RWPE1 (cell line): Measurements from ENCODE around the gene LNX2.

Experiments
- CTCF ChIA-PET: fragments of 350-600 bp; sonication (Branson Sonifier 250); formaldehyde crosslinking; extraction: SDS; loops from one replicate; lab custom pipeline; 2021; lab: Yijun Ruan, JAX
- POLR2A ChIA-PET: fragments of 400-600 bp; formaldehyde crosslinking; extraction: SDS; loops from one replicate; lab custom pipeline; 2020; ENCODE audit warnings: antibody characterized with exemption; ENCODE audit not compliant: low non-redundant PET; lab: Yijun Ruan, JAX
- DNase-seq: peaks from one replicate; pipeline ENCODE4 v3.0.0; 2012; ENCODE audit warnings: low spot score
- H3K27ac ChIP-seq: fragments of 450-650 bp; 2 replicates; pipeline ENCODE4 v1.5.1; 2017
- TF ChIP-seq, protein P1 (sequence below): fragments of 450-650 bp; conservative IDR thresholded peaks from 2 replicates; pipeline ENCODE4 v1.5.1; 2017; ENCODE audit warnings: low read depth, mild to moderate bottlenecking

The LNX2 gene

GRCh38 chr13:27654816-27655215 lies 34.5 kb upstream of the LNX2 start:
- no peak for DNase-seq
- no peak overlapping the region for H3K27ac ChIP-seq
- ChIA-PET POLR2A (no interaction called here), CTCF (interaction anchor here (0.7 kb wide), 1 partner anchor 98 kb away, joined by 3 read pairs; no protein-coding TSS in a partner anchor)
- TF ChIP-seq, protein P1, sequence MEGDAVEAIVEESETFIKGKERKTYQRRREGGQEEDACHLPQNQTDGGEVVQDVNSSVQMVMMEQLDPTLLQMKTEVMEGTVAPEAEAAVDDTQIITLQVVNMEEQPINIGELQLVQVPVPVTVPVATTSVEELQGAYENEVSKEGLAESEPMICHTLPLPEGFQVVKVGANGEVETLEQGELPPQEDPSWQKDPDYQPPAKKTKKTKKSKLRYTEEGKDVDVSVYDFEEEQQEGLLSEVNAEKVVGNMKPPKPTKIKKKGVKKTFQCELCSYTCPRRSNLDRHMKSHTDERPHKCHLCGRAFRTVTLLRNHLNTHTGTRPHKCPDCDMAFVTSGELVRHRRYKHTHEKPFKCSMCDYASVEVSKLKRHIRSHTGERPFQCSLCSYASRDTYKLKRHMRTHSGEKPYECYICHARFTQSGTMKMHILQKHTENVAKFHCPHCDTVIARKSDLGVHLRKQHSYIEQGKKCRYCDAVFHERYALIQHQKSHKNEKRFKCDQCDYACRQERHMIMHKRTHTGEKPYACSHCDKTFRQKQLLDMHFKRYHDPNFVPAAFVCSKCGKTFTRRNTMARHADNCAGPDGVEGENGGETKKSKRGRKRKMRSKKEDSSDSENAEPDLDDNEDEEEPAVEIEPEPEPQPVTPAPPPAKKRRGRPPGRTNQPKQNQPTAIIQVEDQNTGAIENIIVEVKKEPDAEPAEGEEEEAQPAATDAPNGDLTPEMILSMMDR, result no peak

GRCh38 chr13:27654059-27654458 lies 33.7 kb upstream of the LNX2 start:
- H3K27ac ChIP-seq, result no peak overlapping the region
- ChIA-PET POLR2A (no interaction called here), CTCF (no interaction called here)
- TF ChIP-seq, protein P1, result no peak
- no peak for DNase-seq

GRCh38 chr13:27650312-27650711 lies 30.0 kb upstream of the LNX2 start:
- TF ChIP-seq, protein P1, result no peak
- CTCF ChIA-PET, result no interaction called here
- H3K27ac ChIP-seq, result no peak overlapping the region
- no peak for DNase-seq
- POLR2A ChIA-PET, result no interaction called here

DNA sequence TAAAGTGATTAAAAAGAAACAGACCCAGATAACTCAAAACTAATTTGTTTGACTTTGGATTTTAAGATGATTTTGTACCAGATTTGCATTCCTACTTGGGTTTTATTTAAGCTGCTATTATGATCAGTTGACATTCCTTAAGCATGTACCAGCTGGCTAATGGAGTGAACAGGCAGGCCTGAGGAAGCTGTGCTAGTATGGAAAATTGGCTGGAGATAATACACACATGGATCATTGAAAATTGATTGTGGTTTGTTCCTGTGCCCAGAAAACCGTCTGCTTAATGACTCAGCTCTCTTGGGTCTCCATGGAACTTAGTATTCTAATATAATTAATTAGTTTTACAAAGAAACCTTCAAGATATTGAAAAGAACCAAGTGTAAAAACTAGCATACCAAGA lies 24.0 kb upstream of the LNX2 start:
- ChIA-PET CTCF (no interaction called here), POLR2A (no interaction called here)
- H3K27ac ChIP-seq, result no peak overlapping the region
- peak; percentile 13 for DNase-seq
- TF ChIP-seq, protein P1, result no peak

DNA sequence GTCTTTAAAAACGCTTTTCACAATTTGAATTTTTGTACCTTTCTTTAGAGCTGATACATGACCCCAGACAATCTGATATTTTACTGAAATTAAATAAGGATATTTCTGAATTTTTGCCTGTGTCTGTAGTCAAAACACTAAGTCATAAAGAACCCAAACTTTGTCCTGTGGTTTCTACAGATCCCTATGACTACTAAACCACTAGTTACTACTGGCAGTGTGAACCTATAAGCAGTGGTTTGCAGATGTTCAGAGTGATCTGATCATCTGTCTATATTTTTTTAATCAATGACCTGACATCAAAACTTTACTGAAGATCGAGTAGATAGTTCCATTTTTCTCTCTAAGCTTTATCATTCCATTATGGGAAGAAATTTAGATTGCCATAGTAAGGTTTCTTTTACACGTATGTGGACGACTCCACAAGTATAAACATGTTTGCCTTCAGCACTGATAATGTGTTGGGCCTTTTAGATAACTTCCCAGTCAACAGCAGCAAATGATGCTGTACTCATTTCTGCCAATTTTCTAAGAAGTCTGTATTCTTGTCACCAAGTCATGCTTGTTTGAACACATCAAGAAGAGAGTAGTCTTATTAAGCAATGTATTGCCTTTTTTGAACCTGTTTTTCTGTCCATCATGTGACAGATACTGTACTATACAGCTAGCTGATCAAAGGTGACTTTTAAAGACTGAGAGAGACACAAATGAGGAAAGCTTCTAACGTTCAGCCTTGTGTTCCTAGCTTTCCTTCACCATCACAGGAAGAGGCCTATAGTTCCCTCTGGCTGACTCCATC lies 23.2 kb upstream of the LNX2 start:
- no peak for DNase-seq
- CTCF ChIA-PET, result no interaction called here

GRCh38 chr13:27641711-27642502 lies 21.6 kb upstream of the LNX2 start:
- TF ChIP-seq, protein P1, result no peak
- ChIA-PET POLR2A (no interaction called here), CTCF (interaction anchor here (0.6 to 1.0 kb wide), 2 partner anchors 53 to 109 kb away, joined by 3 read pairs; no protein-coding TSS in a partner anchor)
- H3K27ac ChIP-seq, result no peak overlapping the region
- no peak for DNase-seq

More for the DNA sequence above, 23.2 kb upstream of the LNX2 start:
- H3K27ac ChIP-seq, result no peak overlapping the region
- TF ChIP-seq, protein P1, result no peak
- POLR2A ChIA-PET, result no interaction called here
